D341Med (cell line): ENCODE results near the gene CLINT1.

ENCODE experiments used
- DNase-seq: peaks from one replicate; pipeline ENCODE4 v3.0.0; 2012; ENCODE audit warnings: low spot score

Gene CLINT1

DNA sequence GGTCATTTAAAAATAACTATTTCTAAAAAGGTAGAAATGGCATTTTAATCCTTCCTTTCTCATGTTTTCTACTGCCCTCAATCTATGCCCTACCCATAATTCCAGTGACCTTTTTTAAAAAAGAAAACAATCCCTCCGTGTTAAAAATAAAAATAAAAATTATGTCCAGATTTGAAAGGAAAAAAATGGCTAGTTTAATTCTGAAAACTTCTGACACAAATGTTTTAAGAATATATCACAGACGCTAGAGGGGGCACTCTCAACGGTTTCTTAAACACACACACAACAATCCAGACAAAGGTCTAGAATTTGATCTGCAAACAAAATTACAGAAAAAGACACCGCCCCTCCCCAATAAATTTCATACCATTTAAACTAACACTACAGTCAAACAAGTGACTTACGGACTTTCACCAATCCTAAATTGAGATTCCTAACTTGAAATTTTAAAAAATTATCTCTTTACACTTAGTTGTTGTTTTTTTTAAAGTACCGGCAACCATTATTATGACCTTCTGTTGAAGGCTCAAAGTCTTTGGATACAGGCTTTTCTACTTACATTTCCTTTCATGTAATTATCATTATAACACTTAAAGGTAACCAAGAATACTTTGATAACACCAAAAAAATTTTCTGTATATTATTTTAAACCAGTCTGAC lies 38.2 kb downstream of the CLINT1 start:
- peak; percentile 17 for DNase-seq

- DNase-seq, result peak; percentile 21
Measured at GRCh38 chr5:157819502-157820115, 39.3 kb downstream of the CLINT1 start.

DNA sequence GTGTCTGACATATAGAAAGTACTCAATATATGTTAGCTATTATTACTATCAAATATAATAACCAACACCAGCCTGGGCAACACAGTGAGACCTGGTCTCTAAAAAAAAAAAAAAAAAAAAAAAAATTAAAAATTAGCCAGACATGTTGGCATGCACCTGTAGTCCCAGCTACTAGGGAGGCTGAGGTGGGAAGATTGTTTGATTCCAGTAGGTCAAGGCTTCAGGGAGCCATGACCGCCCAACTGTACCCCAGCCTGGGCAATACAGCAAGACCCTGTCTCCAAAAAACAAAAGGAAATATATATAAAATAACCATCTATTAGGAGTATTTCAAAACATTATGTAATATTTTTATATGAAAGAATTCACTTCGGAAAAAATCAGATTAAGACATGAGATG lies 40.6 kb downstream of the CLINT1 start:
- no peak for DNase-seq

- DNase-seq, result no peak
Measured at GRCh38 chr5:157817928-157818327, 41.0 kb downstream of the CLINT1 start.

- DNase-seq, result no peak
Measured at GRCh38 chr5:157817387-157817702, 41.6 kb downstream of the CLINT1 start.

- DNase-seq, result no peak
Measured at GRCh38 chr5:157816682-157817386, 42.1 kb downstream of the CLINT1 start.

DNA sequence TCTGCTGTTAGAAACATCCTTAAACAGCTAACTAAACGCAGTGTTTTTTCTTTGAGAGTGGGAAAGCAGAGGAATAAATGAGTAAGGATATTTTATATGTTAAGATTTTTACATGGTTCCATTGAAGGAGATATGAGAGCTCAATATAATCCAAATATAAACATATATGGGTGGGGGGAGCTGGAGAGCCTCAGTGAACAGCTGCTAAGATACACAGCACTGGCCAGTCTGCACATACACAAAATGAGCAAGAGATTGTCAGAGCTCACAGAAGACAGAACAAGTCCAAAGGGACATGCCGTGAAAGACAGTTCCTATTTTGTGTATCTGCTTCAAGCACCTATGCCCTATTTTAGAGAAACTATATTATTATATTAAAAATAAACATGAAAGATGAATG lies 46.9 kb downstream of the CLINT1 start:
- no peak for DNase-seq

DNA sequence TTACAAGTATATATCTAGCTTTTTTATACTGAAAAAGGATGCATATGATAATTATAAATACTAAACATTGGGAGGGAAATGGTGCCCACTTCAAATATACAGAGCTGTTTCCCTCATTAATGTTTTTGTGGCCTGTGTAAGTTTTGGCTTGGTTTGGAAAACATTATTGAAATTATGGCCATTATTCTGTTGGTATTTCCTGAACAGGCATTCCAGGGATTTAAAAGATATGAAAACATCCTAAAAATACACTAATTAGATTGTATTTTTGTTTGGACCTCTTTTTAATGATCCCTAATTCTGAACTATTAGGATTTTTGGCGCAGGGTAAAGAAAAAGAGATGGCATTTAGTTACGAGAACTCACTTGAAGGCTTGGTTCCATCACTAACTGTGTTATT lies 50.9 kb downstream of the CLINT1 start:
- no peak for DNase-seq

- no peak for DNase-seq
Measured at GRCh38 chr5:157802736-157803135, 56.2 kb downstream of the CLINT1 start.

DNA sequence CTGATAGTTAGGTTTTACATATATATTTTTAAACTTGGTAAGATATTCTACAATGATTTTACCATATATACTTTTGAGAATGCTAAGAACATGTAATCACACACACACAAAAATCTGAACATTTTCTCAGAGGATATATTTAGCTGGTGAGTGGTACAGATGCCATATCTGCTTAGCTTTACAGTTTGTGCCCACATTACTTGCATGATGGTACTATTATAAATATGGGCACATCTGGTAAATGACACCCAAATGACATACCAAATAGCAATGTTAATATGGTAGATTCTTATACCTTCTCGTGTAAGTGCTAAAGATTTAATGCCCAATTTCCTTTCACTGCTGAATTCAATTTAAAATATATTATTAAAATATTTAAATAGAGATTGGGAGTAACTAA lies 58.8 kb downstream of the CLINT1 start:
- DNase-seq, result no peak

DNA sequence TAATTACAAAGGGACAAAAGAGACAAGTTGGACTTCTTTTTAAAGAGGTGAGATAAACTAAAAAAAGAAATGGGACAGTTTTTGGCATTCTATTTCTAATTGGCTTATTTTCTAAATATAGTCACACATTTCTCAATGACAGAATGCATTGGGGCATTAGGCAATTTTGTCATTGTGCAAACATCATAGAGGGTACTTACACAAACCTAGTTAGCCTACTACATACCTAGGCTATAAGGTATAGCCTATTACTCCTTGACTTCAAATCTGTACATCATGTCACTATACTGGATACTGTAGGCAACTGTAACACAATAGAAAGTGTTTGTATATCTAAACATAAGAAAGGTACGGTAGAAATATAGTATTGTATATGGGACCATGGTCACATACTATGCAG lies 59.4 kb downstream of the CLINT1 start:
- no peak for DNase-seq

DNA sequence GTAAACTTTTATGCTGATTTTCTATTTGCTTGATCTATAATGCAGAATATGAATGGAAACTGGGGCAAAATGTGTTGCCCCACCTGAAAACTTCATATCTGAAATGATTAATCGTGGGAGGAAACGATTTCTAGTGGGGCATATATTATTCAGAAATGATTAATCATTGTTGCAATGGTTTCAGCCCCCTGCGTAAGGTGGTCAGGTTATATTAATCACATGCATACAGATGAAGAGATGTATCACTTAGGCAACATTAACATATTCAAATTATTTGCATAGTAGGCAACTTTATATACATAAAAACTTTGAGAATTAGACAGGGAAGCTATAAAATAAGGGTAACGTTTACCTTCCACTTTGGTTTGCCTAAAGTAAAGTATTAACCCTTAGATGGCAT lies 65.6 kb downstream of the CLINT1 start:
- DNase-seq, result no peak

DNA sequence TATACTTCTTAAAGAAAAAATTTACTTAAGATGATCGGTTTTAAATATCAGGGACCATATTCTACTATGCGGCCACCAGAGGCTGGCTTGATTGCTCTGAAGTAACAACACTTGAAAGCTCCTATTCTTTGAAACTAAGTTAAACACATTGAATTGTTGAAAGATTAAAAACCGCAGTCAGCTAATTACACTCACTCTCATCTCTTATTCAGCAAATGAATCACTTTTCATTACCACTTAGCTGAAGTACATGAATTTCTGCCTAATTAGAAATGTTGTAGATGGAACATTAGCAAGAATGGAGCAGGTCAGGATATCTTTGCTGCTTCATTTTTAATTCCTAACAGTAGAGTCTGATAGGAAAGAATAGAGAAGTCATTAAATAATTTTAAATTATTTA lies 73.1 kb downstream of the CLINT1 start:
- no peak for DNase-seq

DNA sequence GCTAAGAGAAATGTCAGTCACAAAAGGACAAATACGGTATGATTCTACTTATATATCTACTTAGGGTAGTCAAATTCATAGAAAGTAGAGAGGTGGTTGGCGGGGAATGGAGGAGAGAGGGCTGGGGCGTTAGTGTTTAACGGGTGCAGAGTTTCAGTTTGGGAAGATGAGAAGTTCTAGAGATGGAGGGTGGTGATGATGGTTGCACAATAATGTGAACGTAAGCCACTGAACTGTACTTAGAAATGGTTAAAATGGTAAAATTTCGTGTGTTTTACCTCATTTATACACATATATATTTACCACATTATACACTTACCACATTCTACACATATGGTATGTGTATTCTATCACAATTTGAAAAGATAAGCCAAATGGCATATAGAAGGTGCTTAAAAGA lies 79.7 kb downstream of the CLINT1 start:
- DNase-seq, result no peak

- DNase-seq, result no peak
Measured at GRCh38 chr5:157778121-157778805, 80.7 kb downstream of the CLINT1 start.

DNA sequence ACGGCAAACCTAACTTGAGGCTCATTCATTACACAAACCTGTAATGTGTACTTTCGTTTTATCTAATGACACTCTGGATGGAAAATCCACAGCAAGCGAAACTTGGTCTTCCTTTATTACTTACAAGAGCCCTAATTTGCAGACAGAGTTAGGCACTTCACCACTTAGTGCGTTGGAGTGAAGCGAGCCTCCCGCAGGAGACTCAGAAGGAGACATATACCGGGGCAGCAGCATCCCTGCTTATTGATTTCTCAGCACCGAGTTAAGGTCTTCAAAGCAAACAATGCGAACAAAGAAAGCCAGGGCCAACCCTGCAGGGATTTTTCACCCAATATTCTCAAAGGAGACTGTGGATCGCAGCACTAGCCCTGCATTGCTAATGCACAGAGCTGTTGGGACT lies 86.8 kb downstream of the CLINT1 start:
- no peak for DNase-seq

DNA sequence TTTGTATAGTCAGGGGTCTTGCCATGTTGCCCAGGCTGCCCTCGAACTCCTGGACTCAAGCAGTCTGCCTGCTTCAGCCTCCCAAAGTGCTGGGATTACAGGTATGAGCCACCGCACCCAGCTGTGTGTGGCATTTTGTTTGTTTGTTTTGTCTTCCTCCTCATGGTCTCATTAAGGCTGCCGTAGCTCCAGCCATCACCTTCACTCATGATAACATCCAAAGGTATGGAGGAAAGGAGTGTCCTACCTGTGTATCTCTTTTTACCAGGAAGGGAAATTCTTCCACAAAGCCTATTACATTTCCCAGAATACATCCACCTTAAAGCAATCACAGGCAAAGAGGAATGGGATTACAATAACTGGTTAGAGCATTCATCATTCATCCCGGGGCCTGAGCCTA lies 88.3 kb downstream of the CLINT1 start:
- DNase-seq, result no peak

GRCh38 chr5:157767689-157768088 lies 91.3 kb downstream of the CLINT1 start:
- DNase-seq, result no peak

GRCh38 chr5:157766902-157767301 lies 92.0 kb downstream of the CLINT1 start:
- DNase-seq, result no peak

- no peak for DNase-seq
Measured at GRCh38 chr5:157766442-157766841, 92.5 kb downstream of the CLINT1 start.

DNA sequence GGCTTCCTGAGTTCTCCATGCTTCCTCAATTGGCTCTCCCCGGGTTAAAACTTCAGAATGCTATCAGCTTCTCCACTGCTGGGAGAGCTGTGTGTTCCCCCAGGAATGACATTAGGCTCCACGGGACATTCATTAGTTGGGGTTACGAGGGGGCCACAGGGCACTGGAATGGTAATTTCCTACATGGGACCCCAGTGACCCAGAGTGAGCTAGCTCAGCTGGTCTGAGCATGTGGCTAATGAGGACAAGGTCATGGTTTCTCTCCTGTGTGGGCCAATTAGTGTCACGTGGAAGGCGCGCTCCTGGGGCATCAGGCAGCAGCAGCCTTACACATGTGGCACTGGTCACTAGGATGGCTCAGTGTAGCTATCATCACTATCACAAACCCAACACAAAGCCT lies 94.4 kb downstream of the CLINT1 start:
- no peak for DNase-seq

- peak; percentile 69 for DNase-seq
Measured at GRCh38 chr5:157761690-157762621, 97.0 kb downstream of the CLINT1 start.
